C4-2B (cell line): ENCODE results near the gene CERK.

Source experiments
- ZFX ChIP-seq: fragments of 450-650 bp; IDR thresholded peaks from 2 replicates; pipeline ENCODE4 v1.6.1; 2017
- TF ChIP-seq, protein P1 (sequence below): fragments of 450-650 bp; conservative IDR thresholded peaks from 2 replicates; pipeline ENCODE4 v1.5.1; 2017; ENCODE audit warnings: mild to moderate bottlenecking

- TF ChIP-seq, protein P1, sequence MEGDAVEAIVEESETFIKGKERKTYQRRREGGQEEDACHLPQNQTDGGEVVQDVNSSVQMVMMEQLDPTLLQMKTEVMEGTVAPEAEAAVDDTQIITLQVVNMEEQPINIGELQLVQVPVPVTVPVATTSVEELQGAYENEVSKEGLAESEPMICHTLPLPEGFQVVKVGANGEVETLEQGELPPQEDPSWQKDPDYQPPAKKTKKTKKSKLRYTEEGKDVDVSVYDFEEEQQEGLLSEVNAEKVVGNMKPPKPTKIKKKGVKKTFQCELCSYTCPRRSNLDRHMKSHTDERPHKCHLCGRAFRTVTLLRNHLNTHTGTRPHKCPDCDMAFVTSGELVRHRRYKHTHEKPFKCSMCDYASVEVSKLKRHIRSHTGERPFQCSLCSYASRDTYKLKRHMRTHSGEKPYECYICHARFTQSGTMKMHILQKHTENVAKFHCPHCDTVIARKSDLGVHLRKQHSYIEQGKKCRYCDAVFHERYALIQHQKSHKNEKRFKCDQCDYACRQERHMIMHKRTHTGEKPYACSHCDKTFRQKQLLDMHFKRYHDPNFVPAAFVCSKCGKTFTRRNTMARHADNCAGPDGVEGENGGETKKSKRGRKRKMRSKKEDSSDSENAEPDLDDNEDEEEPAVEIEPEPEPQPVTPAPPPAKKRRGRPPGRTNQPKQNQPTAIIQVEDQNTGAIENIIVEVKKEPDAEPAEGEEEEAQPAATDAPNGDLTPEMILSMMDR, result no peak
- no peak for TF ChIP-seq ZFX
These were observed 6.6 kb downstream of the CERK start for GRCh38 chr22:46731246-46732040.
